ENCODE results near the gene DOK5. TPM values are rescaled to one million over a fixed set of nuclear protein-coding genes. Genes with fewer than 3 reads are reported as not detected.

The DOK5 gene
- polyA plus RNA-seq, 1 of the 3 experiments (the other 2 are of a cell fraction): 12.4 TPM

GRCh38 chr20:54576518-54576917 lies 101.1 kb downstream of the DOK5 start (continued):
- no peak for TF ChIP-seq ZBTB33 (IDR thresholded peaks at IDR 0.05; ENCODE audit: borderline replicate concordance, low read depth)
- no peak for TF ChIP-seq RFX5 (IDR thresholded peaks at IDR 0.05; ENCODE audit: low read length)
- TF ChIP-seq TEAD4 (IDR thresholded peaks at IDR 0.05; ENCODE audit: borderline replicate concordance, insufficient read depth): no peak
- no peak for TF ChIP-seq MXI1 (IDR thresholded peaks at IDR 0.05; ENCODE audit: low read depth, low read length)
- no peak for TF ChIP-seq TCF12 (IDR thresholded peaks at IDR 0.05)
- TF ChIP-seq GABPA (IDR thresholded peaks at IDR 0.05; ENCODE audit: low read depth): no peak
- no peak for TF ChIP-seq FOXJ3 (CRISPR knock-in tag; IDR thresholded peaks at IDR 0.05)
- no peak for TF ChIP-seq JUND (IDR thresholded peaks at IDR 0.05)
- no peak for TF ChIP-seq USF2 (IDR thresholded peaks at IDR 0.05; ENCODE audit: borderline replicate concordance, low read depth, low read length)
- TF ChIP-seq MAX (IDR thresholded peaks at IDR 0.05; ENCODE audit: low read depth): no peak
- TF ChIP-seq MEF2A (IDR thresholded peaks at IDR 0.05; ENCODE audit: borderline replicate concordance, low read depth): no peak

DNA sequence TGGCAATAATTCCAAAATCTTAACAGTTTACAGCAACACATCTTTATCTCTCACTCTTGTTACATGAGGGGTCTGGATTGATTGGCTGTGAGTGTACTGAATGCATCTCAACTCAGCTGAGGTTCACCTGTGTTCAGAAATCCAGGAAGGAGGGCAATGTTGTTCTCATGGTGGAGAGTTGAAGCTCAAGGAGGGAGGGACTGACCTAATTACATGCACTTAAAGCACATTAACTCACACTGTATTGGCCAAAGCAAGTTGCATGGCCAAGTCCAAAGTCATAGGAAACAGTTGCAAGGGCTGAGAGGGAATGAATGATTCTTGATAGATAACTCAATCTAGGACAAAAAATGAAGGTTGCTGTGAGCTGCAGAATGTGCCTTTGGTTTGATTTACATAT lies 102.2 kb downstream of the DOK5 start:
- no peak overlapping the region for H3K4me3 ChIP-seq (ENCODE audit: low read depth in 2 of 2, low read length in 1 of 2)
- H3K79me2 ChIP-seq (ENCODE audit: insufficient read depth): no peaks in the 10 kb centered on the region
- H3F3A ChIP-seq (replicated peaks; ENCODE audit: insufficient read depth): no peaks in the 10 kb centered on the region
- H3K9ac ChIP-seq: no peak overlapping the region
- H3K36me3 ChIP-seq (replicated peaks in 1 of 2; ENCODE audit: control insufficient read depth in 1 of 2, insufficient read depth in 2 of 2, low read length in 1 of 2): no peaks in the 10 kb centered on the region
- ChIA-PET CTCF (no interaction called here), POLR2A (no interaction called here)
- H3K9me3 ChIP-seq: no peaks in the 10 kb centered on the region
- no peak for DNase-seq
- no peaks in the 10 kb centered on the region for H3K4me1 ChIP-seq (ENCODE audit: control insufficient read depth in 1 of 2, insufficient read depth in 2 of 2, low read depth in 1 of 2, low read length in 1 of 2)
- H3K27ac ChIP-seq (ENCODE audit: low read depth in 2 of 2, low read length in 1 of 2): no peak overlapping the region
- no peak overlapping the region for H3K4me2 ChIP-seq
- H3K9me2 ChIP-seq: no peaks in the 10 kb centered on the region
- H3K27me3 ChIP-seq (ENCODE audit: insufficient read depth): no peaks in the 10 kb centered on the region
- TF ChIP-seq GABPA (IDR thresholded peaks at IDR 0.05; ENCODE audit: low read depth) (no peak), SMC3 (IDR thresholded peaks at IDR 0.05; ENCODE audit: low read depth, low read length) (no peak), USF2 (IDR thresholded peaks at IDR 0.05; ENCODE audit: borderline replicate concordance, low read depth, low read length) (no peak), SIN3A (IDR thresholded peaks at IDR 0.05; ENCODE audit: borderline replicate concordance, low read depth, low read length) (no peak), CHD2 (IDR thresholded peaks at IDR 0.05; ENCODE audit: low read length, partially characterized antibody) (no peak), RAD21 (IDR thresholded peaks at IDR 0.05; ENCODE audit: low read length) (no peak), EP300 (IDR thresholded peaks at IDR 0.05; ENCODE audit: borderline replicate concordance in 1 of 2, low read depth in 1 of 2, low read length in 1 of 2) (no peak), FOSL2 (IDR thresholded peaks at IDR 0.05; ENCODE audit: borderline replicate concordance, low read depth) (no peak), ZBTB33 (IDR thresholded peaks at IDR 0.05; ENCODE audit: borderline replicate concordance, low read depth) (no peak), RCOR1 (IDR thresholded peaks at IDR 0.05; ENCODE audit: low read length) (no peak), MXI1 (IDR thresholded peaks at IDR 0.05; ENCODE audit: low read depth, low read length) (no peak)
- H4K20me1 ChIP-seq (ENCODE audit: insufficient read depth): no peaks in the 10 kb centered on the region
- H2AFZ ChIP-seq (ENCODE audit: low read depth): no peak overlapping the region
